ENCODE results near the gene BRD4. TPM values are rescaled to one million over a fixed set of nuclear protein-coding genes. Genes with fewer than 3 reads are reported as not detected.

The BRD4 gene
- polyA plus RNA-seq, 1 donor (not counting 4 experiments of a cell fraction or from before 2014, with no cell fraction given): 5.5 TPM

DNA sequence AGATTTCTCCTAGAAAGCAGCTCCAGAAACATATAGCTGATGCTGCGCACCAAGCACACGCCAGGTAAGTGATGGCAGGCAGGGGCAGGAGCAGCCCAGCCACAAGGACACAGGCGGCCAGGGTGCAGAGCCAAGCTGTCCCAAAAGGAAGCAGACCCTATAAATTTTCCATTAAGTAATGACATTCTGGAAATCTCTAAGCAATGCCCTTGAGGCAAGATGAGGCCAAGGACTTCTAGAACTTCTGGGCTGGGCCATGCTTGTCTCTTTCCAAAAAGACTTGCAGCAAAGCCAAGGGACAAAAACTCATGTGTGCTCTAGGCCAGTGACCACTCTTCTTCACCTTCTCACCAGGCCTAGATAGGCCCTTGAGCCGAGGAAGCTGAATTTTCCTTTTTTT lies 57.9 kb downstream of the BRD4 start:
- TF ChIP-seq, protein P1, sequence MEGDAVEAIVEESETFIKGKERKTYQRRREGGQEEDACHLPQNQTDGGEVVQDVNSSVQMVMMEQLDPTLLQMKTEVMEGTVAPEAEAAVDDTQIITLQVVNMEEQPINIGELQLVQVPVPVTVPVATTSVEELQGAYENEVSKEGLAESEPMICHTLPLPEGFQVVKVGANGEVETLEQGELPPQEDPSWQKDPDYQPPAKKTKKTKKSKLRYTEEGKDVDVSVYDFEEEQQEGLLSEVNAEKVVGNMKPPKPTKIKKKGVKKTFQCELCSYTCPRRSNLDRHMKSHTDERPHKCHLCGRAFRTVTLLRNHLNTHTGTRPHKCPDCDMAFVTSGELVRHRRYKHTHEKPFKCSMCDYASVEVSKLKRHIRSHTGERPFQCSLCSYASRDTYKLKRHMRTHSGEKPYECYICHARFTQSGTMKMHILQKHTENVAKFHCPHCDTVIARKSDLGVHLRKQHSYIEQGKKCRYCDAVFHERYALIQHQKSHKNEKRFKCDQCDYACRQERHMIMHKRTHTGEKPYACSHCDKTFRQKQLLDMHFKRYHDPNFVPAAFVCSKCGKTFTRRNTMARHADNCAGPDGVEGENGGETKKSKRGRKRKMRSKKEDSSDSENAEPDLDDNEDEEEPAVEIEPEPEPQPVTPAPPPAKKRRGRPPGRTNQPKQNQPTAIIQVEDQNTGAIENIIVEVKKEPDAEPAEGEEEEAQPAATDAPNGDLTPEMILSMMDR (optimal IDR thresholded peaks at IDR 0.05 in 1 of 3, IDR thresholded peaks at IDR 0.05 in 1 of 3, conservative IDR thresholded peaks at IDR 0.05 in 1 of 3; ENCODE audit: extremely low read depth in 1 of 3, insufficient read depth in 2 of 3, low read length in 3 of 3): no peak
- no peak for TF ChIP-seq EZH2 (IDR thresholded peaks at IDR 0.05; ENCODE audit: low read length)
- Histone ChIP-seq H2AFZ (ENCODE audit: control insufficient read depth, low read length) (no peak overlapping the region), H3K9me3 (ENCODE audit: control insufficient read depth, low read depth, low read length) (no peaks in the 10 kb centered on the region), H3K27ac (ENCODE audit: control insufficient read depth, insufficient read depth, low read length) (no peak overlapping the region), H3K4me2 (ENCODE audit: control insufficient read depth, extremely low read depth, insufficient read depth, low read depth, low read length) (no peak overlapping the region), H3K27me3 (ENCODE audit: control insufficient read depth, extremely low read depth, insufficient read depth, low read length) (no peaks in the 10 kb centered on the region), H3K9me1 (ENCODE audit: control insufficient read depth, extremely low read depth, insufficient read depth, low read length) (no peaks in the 10 kb centered on the region), H4K20me1 (ENCODE audit: control insufficient read depth, extremely low read depth, insufficient read depth, low read length) (peaks cover 61% of the 10 kb centered on the region), H3K4me3 (ENCODE audit: control insufficient read depth in 2 of 3, extremely low read depth in 1 of 3, insufficient read depth in 2 of 3, low read depth in 1 of 3, low read length in 3 of 3) (no peak overlapping the region), H3K4me1 (ENCODE audit: control insufficient read depth, extremely low read depth, insufficient read depth, low read length) (peaks cover 19% of the 10 kb centered on the region), H3K36me3 (ENCODE audit: control insufficient read depth in 2 of 2, extremely low read depth in 1 of 2, insufficient read depth in 2 of 2, low read length in 2 of 2) (peaks cover 12 to 46% of the 10 kb centered on the region in 2 experiments), H3K79me2 (ENCODE audit: control insufficient read depth, insufficient read depth, low read length) (peaks cover 99% of the 10 kb centered on the region), H3K9ac (ENCODE audit: control insufficient read depth, extremely low read depth, insufficient read depth, low read length) (no peak overlapping the region)
- DNase-seq (ENCODE audit: low read depth, low spot score) (no peak), FAIRE-seq (no peak)
- dilution Hi-C loops (cut with MboI; ENCODE audit: extremely low pct_ligation_motif_present, low sequenced_read_pairs): no loop called here

DNA sequence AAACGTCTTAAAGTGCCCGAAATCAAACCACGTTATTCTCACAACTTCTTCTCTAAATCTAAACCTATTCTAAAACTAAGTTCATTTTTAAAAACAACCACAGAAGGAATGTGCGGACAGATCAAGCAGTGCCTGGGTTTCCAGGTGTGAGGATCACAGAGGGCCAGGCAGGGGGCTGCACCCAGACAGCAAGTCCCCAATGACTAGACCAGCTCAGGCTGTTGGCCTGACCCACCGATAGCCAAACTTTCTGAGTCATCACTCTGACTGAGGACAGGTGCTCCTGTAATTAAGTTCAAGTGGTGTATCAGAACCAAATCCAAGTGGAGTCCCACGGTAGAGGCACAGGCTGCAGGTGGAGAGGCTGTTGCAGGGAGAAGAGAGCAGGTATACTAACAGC lies 62.5 kb downstream of the BRD4 start:
- TF ChIP-seq EZH2 (IDR thresholded peaks at IDR 0.05; ENCODE audit: low read length): no peak
- TF ChIP-seq, protein P1 (optimal IDR thresholded peaks at IDR 0.05 in 1 of 3, IDR thresholded peaks at IDR 0.05 in 1 of 3, conservative IDR thresholded peaks at IDR 0.05 in 1 of 3; ENCODE audit: extremely low read depth in 1 of 3, insufficient read depth in 2 of 3, low read length in 3 of 3): no peak
- Histone ChIP-seq H3K9me1 (ENCODE audit: control insufficient read depth, extremely low read depth, insufficient read depth, low read length) (no peaks in the 10 kb centered on the region), H3K27me3 (ENCODE audit: control insufficient read depth, extremely low read depth, insufficient read depth, low read length) (no peaks in the 10 kb centered on the region), H4K20me1 (ENCODE audit: control insufficient read depth, extremely low read depth, insufficient read depth, low read length) (peaks cover 58% of the 10 kb centered on the region), H3K4me1 (ENCODE audit: control insufficient read depth, extremely low read depth, insufficient read depth, low read length) (peaks cover 4% of the 10 kb centered on the region), H3K79me2 (ENCODE audit: control insufficient read depth, insufficient read depth, low read length) (peaks cover 87% of the 10 kb centered on the region), H3K4me3 (ENCODE audit: control insufficient read depth in 2 of 3, extremely low read depth in 1 of 3, insufficient read depth in 2 of 3, low read depth in 1 of 3, low read length in 3 of 3) (no peak overlapping the region), H3K9me3 (ENCODE audit: control insufficient read depth, low read depth, low read length) (no peaks in the 10 kb centered on the region), H3K36me3 (ENCODE audit: control insufficient read depth in 2 of 2, extremely low read depth in 1 of 2, insufficient read depth in 2 of 2, low read length in 2 of 2) (peaks cover 27 to 70% of the 10 kb centered on the region in 2 experiments), H2AFZ (ENCODE audit: control insufficient read depth, low read length) (no peak overlapping the region), H3K27ac (ENCODE audit: control insufficient read depth, insufficient read depth, low read length) (no peak overlapping the region), H3K4me2 (ENCODE audit: control insufficient read depth, extremely low read depth, insufficient read depth, low read depth, low read length) (no peak overlapping the region), H3K9ac (ENCODE audit: control insufficient read depth, extremely low read depth, insufficient read depth, low read length) (no peak overlapping the region)
- FAIRE-seq (no peak), DNase-seq (ENCODE audit: low read depth, low spot score) (no peak)
- dilution Hi-C loops (cut with MboI; ENCODE audit: extremely low pct_ligation_motif_present, low sequenced_read_pairs): no loop called here
